Tibial nerve (tissue), 4 donors: ENCODE measurements around the gene FIG4. TPM values are rescaled to one million over a fixed set of nuclear protein-coding genes. Genes with fewer than 3 reads are reported as not detected.
"Not testable (repeated sequence)": the region's sequence is repeated elsewhere in the genome, so short reads cannot be mapped to it uniquely, and the experiment has no call there.

Experiments used
- DNase-seq, 2 donors: peaks; one replicate each; pipeline ENCODE4 v3.0.0-alpha.2; 2019; ENCODE audit warnings: low spot score in 2 of 2
- H3K27ac ChIP-seq, 4 donors: fragments of 200-600 bp; sonication (generic) in 3 of 4; one replicate each; pipeline ENCODE4 v1.5.1; 2017 to 2019; ENCODE audit warnings: mild to moderate bottlenecking in 1 of 4
- H3K27me3 ChIP-seq, 2 donors: fragments of 200-600 bp; sonication (generic) in 1 of 2; one replicate each; pipeline versions ENCODE4 v1.5.1 to v1.6.0; 2017 to 2019
- H3K36me3 ChIP-seq, 3 donors: fragments of 200-600 bp; sonication (generic); one replicate each; pipeline ENCODE4 v1.5.1; 2018 to 2019
- H3K4me1 ChIP-seq, 4 donors: fragments of 200-600 bp; sonication (generic) in 3 of 4; one replicate each; pipeline ENCODE4 v1.5.1; 2017 to 2019
- H3K4me3 ChIP-seq, 4 donors: fragments of 200-600 bp; sonication (generic) in 3 of 4; one replicate each; pipeline ENCODE4 v1.5.1; 2017 to 2019; ENCODE audit warnings: mild to moderate bottlenecking in 1 of 4, moderate library complexity in 1 of 4
- H3K9me3 ChIP-seq, 4 donors: fragments of 200-600 bp; sonication (generic) in 3 of 4; one replicate each; pipeline ENCODE4 v1.5.1; 2017 to 2019
- EP300 ChIP-seq, 2 donors: sonication (generic); formaldehyde crosslinking; IDR thresholded peaks; one replicate each; pipeline ENCODE4 v1.6.1; 2017; ENCODE audit warnings: antibody characterized with exemption in 2 of 2, mild to moderate bottlenecking in 1 of 2
- POLR2A ChIP-seq, 2 donors: fragments of 450-650 bp; IDR thresholded peaks; one replicate each; pipeline ENCODE4 v1.6.1; 2017; ENCODE audit warnings: antibody characterized with exemption in 2 of 2, mild to moderate bottlenecking in 2 of 2, moderate library complexity in 2 of 2
- WGBS, 2 donors: methylation state at CpG; one replicate each; pipeline ENCODE4 v1.1.5; 2018; 5-methylcytosine and 5-hydroxymethylcytosine counted together
- total RNA-seq, 4 donors: library from RNA; depleted of rRNA; stranded (reverse); fragments of >200 nt; gene quantifications; one replicate each; pipeline ENCODE4 v1.1.0, GENCODE V29; 2016
- TF ChIP-seq, protein P1 (sequence below), 5 experiments: fragments of 200-600 bp in 3 of 5; fragments of 450-650 bp in 2 of 5; sonication (generic) in 3 of 5; IDR thresholded peaks; one replicate each; pipeline ENCODE4 v1.5.1; 2016 to 2019; ENCODE audit warnings: antibody characterized with exemption in 5 of 5, mild to moderate bottlenecking in 3 of 5, moderate library complexity in 2 of 5

Gene FIG4
- total RNA-seq, 4 donors from 2014 or later: 11.4 to 42.9 (median 21.6) TPM

DNA sequence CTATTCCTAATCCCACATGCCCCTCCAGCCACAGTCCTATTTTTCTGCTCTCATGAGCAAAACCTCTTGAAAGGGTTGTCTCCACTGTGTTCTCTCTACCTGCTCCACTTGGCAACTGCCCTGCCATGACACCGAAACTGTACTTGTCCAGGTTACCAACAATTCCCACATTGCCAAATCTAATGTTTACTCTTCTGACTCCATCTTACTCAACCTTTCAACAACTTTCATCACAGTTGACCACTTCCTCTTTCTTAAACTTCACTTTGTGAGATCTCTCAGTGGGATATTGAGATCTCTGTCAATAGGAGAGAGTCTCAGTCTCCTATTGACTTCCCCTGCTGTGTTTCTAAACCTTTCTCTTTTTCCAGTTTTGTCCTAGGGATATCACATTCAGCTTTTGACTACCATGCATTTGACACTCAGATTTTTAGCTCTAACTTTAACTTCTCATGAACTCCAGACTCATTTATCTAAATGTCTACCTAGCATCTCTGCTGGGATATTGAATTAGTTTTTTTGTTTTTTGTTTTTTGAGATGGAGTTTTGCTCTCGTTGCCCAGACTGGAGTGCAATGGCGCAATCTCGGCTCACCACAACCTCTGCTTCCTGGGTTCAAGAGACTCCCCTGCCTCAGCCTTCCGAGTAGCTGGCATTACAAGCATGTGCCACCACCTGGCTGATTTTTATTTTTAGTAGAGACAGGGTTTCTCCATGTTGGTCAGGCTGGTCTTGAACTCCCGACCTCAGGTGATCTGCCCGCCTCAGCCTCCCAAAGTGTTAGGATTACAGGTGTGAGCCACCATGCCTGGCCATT is 81.1 kb downstream of the FIG4 start:
- peaks cover 0 to 36% (median 0%) of the 10 kb centered on the region in 3 donors for H3K36me3 ChIP-seq
- peak in 1 of 2 donors; percentile 42 for TF ChIP-seq EP300 (IDR thresholded peaks at IDR 0.05)
- not testable (repeated sequence) for DNase-seq, H3K27ac ChIP-seq, H3K4me1 ChIP-seq, H3K27me3 ChIP-seq, H3K4me3 ChIP-seq, H3K9me3 ChIP-seq
- WGBS, 2 donors: 87 to 91% methylated on average over 7 of the region's 7 CpGs

DNA sequence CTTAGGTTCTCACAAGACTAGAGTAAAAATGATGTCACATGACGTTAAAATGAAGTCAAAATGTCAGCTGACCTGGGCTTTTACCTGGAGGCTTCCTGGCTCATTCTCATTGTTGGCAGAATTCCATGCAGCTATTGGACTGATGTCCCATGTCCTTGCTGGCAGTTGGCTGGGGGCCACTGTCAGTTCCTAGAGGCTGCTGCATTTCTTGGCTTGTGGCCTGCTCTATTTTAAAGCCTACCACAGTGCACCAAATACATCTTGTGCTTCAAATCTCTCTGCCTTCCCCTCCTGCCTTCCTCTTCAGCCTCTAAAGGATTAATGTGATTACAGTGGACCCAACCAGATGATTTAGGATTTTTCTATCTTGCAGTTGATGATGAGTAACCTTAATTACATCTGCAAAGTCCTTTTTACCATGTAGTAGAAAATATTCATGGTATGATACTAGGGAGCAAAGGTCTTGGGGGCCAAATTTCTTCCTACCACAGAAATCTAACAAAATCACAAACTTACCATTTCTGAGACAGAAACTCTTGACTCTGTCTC is 81.9 kb downstream of the FIG4 start:
- Histone ChIP-seq H3K27ac (no peak overlapping the region), H3K27me3 (no peaks in the 10 kb centered on the region), H3K4me1 (peaks cover 0 to 8% (median 0%) of the 10 kb centered on the region in 4 donors), H3K9me3 (no peaks in the 10 kb centered on the region), H3K36me3 (peaks cover 0 to 34% (median 0%) of the 10 kb centered on the region in 3 donors), H3K4me3 (no peak overlapping the region)
- TF ChIP-seq EP300 (IDR thresholded peaks at IDR 0.05) (no peak), POLR2A (IDR thresholded peaks at IDR 0.05) (no peak)
- TF ChIP-seq, protein P1, sequence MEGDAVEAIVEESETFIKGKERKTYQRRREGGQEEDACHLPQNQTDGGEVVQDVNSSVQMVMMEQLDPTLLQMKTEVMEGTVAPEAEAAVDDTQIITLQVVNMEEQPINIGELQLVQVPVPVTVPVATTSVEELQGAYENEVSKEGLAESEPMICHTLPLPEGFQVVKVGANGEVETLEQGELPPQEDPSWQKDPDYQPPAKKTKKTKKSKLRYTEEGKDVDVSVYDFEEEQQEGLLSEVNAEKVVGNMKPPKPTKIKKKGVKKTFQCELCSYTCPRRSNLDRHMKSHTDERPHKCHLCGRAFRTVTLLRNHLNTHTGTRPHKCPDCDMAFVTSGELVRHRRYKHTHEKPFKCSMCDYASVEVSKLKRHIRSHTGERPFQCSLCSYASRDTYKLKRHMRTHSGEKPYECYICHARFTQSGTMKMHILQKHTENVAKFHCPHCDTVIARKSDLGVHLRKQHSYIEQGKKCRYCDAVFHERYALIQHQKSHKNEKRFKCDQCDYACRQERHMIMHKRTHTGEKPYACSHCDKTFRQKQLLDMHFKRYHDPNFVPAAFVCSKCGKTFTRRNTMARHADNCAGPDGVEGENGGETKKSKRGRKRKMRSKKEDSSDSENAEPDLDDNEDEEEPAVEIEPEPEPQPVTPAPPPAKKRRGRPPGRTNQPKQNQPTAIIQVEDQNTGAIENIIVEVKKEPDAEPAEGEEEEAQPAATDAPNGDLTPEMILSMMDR (IDR thresholded peaks at IDR 0.05): no peak
- 71 to 87% methylated on average over 1 of the region's 1 CpG for WGBS, 2 donors
- no peak for DNase-seq

DNA sequence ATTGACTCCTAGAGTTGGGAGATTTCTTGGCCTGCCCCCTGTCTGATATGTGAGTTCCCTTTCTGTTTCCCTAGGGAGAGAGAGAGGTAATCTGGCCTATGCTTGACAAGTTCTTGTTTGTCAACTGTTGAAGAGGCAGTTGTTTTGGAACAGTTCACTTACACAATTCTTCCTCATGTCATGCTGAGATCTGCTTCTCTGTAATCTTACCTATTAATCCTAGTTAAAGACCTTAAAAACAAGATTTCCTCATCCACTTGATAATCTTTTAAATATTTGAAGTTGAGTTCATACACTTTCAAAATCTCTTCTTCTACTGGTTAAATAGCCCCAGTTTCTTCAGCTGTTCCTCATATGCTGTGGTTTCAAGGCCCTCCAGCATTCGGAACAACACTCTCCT is 89.9 kb downstream of the FIG4 start:
- 88 to 100% methylated on average over 1 of the region's 1 CpG for WGBS, 2 donors
- DNase-seq: no peak

DNA sequence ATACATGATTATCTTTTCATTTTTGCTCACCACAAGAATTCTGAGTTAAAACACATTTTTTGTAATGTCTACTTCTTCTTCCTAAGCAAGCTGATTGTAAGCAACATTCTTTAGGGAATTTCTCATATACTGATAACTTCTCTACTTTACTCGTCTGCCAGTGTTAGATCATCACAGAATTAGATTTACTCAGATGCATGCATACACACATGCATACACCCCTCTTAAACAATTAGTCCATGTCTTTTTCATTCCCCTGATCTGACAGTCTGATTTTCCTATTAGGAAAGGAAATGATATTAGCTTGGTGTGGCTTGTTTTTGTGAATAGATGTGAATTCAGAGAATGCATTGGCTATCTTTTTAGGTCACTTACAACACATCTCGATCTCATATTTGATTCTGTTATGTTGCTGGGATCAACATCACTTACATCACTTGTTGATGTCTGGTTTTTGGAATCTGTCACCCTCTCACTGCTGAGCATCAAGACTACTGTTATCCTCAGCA is 91.4 kb downstream of the FIG4 start:
- H3K27me3 ChIP-seq: no peaks in the 10 kb centered on the region
- no peaks in the 10 kb centered on the region for H3K9me3 ChIP-seq
- H3K27ac ChIP-seq: no peak overlapping the region
- no peak overlapping the region for H3K4me3 ChIP-seq
- TF ChIP-seq EP300 (IDR thresholded peaks at IDR 0.05) (no peak), POLR2A (IDR thresholded peaks at IDR 0.05) (no peak)
- TF ChIP-seq, protein P1 (IDR thresholded peaks at IDR 0.05): no peak
- H3K36me3 ChIP-seq: peaks cover 0 to 27% (median 0%) of the 10 kb centered on the region in 3 donors
- no peaks in the 10 kb centered on the region for H3K4me1 ChIP-seq
- DNase-seq: no peak
- WGBS, 2 donors: 64 to 67% methylated on average over 2 of the region's 2 CpGs

More for the DNA sequence above, 89.9 kb downstream of the FIG4 start:
- Histone ChIP-seq H3K9me3 (no peaks in the 10 kb centered on the region), H3K4me3 (no peak overlapping the region), H3K27ac (no peak overlapping the region), H3K27me3 (no peaks in the 10 kb centered on the region), H3K36me3 (peaks cover 0 to 22% (median 0%) of the 10 kb centered on the region in 3 donors), H3K4me1 (no peaks in the 10 kb centered on the region)
- TF ChIP-seq POLR2A (IDR thresholded peaks at IDR 0.05) (no peak), EP300 (IDR thresholded peaks at IDR 0.05) (no peak)
- TF ChIP-seq, protein P1 (IDR thresholded peaks at IDR 0.05): no peak

DNA sequence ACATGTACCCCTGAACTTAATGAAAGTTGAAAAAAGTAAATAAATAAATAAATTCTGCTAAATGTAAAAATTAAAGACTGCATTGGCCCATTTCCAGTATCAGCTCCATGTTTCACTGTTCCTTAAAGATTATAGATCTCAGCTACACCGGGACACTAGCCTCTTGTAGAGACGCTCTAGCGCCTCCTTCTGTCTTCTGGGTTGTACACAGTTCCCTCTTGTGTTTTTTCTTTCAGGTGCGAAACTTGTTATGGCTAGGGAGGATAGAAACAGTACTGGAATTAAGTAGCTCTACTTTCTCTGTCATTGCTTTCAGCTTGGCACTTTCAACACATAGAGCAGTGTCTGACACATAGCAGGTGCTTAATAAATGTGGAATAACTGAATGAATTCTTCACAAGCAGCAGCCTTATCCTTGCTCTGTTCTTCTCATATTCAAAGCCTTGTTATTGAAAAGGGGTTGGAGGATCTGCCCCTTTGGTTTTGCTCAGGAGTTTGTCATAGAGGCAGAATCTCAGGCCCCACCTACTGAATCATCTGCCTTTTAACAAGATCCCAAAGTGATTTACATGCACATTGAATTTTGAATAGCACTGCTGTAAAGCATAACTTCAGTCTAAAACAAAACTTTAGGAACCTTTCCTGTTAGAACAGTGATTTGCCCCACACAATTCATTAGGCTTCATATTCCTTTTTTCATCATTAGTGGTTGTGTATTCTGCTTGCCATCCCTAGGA is 92.3 kb downstream of the FIG4 start:
- WGBS, 2 donors: 70 to 77% methylated on average over 4 of the region's 4 CpGs
- no peak for DNase-seq
- Histone ChIP-seq H3K4me1 (no peaks in the 10 kb centered on the region), H3K9me3 (no peaks in the 10 kb centered on the region), H3K27me3 (no peaks in the 10 kb centered on the region), H3K36me3 (peaks cover 0 to 25% (median 0%) of the 10 kb centered on the region in 3 donors), H3K4me3 (no peak overlapping the region), H3K27ac (no peak overlapping the region)
- TF ChIP-seq EP300 (IDR thresholded peaks at IDR 0.05) (no peak), POLR2A (IDR thresholded peaks at IDR 0.05) (no peak)
- TF ChIP-seq, protein P1 (IDR thresholded peaks at IDR 0.05): no peak
